GM12878 (cell line): ENCODE results near the gene CDH15. TPM values are rescaled to one million over a fixed set of nuclear protein-coding genes. Genes with fewer than 3 reads are reported as not detected.

ENCODE experiments used
- ATAC-seq: fragments of 200-7000 bp; cut with Tn5 transposase; 3 replicates; pipeline ENCODE4 v1.9.1; 2020; ENCODE audit warnings: mild to moderate bottlenecking, moderate library complexity
- BruUV-seq: library from RNA; stranded (reverse); fragments of 400-500 nt; replicated peaks from 2 replicates; lab custom pipeline; 2021; lab: Mats Ljungman, UMichigan
- CTCF ChIA-PET: fragments of 300-600 bp; sonication (Branson Sonifier 250); formaldehyde crosslinking; extraction: SDS; loops from one replicate; lab custom pipeline; 2021; ENCODE audit warnings: inconsistent platforms; lab: Yijun Ruan, JAX
- POLR2A ChIA-PET: fragments of 350-600 bp; formaldehyde crosslinking; extraction: SDS; loops from one replicate; lab custom pipeline; 2021; ENCODE audit warnings: inconsistent platforms; lab: Charles Lee
- RAD21 ChIA-PET: fragments of 300-600 bp; sonication (Branson Sonifier 250); formaldehyde crosslinking; loops from one replicate; lab custom pipeline; 2023; ENCODE audit warnings: antibody characterized with exemption; ENCODE audit not compliant: unreplicated experiment; lab: Charles Lee
- SMC1A ChIA-PET: fragments of 300-600 bp; sonication (Branson Sonifier 250); formaldehyde crosslinking; loops from one replicate; lab custom pipeline; 2023; ENCODE audit not compliant: unreplicated experiment, uncharacterized antibody; lab: Charles Lee
- DNase-seq: peaks from one replicate; pipeline ENCODE4 v3.0.0-alpha.2; 2011; ENCODE audit warnings: low read depth, low spot score
- FAIRE-seq: peaks from 3 replicates; lab custom pipeline; 2011; peaks lifted over from hg19 to GRCh38; lab: Jason Lieb, UNC
- H2AFZ ChIP-seq: 2 replicates; pipeline ENCODE4 v1.6.0; 2011; ENCODE audit warnings: low read depth, low read length, control low read depth; ENCODE audit not compliant: control insufficient read depth
- H3K27ac ChIP-seq: 2 replicates; pipeline ENCODE4 v1.5.1; 2011; ENCODE audit warnings: control low read depth; ENCODE audit not compliant: control insufficient read depth, insufficient read depth
- H3K27me3 ChIP-seq, 2 experiments: replicated peaks in 1 of 2; 2 replicates each; pipeline versions ENCODE4 v1.6.0 to v1.6.1; 2011; ENCODE audit warnings: low read length in 1 of 2; ENCODE audit not compliant: control insufficient read depth in 2 of 2, insufficient read depth in 2 of 2
- H3K36me3 ChIP-seq, 2 experiments: 2 replicates each; pipeline ENCODE4 v1.5.1; 2011; ENCODE audit warnings: low read length in 1 of 2; ENCODE audit not compliant: control insufficient read depth in 2 of 2, insufficient read depth in 2 of 2
- H3K4me1 ChIP-seq: 2 replicates; pipeline ENCODE4 v1.6.1; 2011; ENCODE audit warnings: mild to moderate bottlenecking, low read length, moderate library complexity, mixed read lengths; ENCODE audit not compliant: control insufficient read depth, insufficient read depth
- H3K4me2 ChIP-seq: 2 replicates; pipeline ENCODE4 v1.6.0; 2011; ENCODE audit warnings: control low read depth; ENCODE audit not compliant: control insufficient read depth, insufficient read depth
- H3K4me3 ChIP-seq: fragments of 200-600 bp; sonication (generic); 2 replicates; pipeline ENCODE4 v1.5.1; 2016
- H3K79me2 ChIP-seq: 2 replicates; pipeline ENCODE4 v1.6.0; 2011; ENCODE audit warnings: low read length; ENCODE audit not compliant: control insufficient read depth, insufficient read depth
- H3K9ac ChIP-seq: 2 replicates; pipeline ENCODE4 v1.8.0; 2011; ENCODE audit warnings: low read length, control low read depth, mixed read lengths; ENCODE audit not compliant: control insufficient read depth, insufficient read depth
- H3K9me3 ChIP-seq: replicated peaks from 3 replicates; pipeline ENCODE4 v1.5.1; 2011; ENCODE audit warnings: mild to moderate bottlenecking, low read length; ENCODE audit not compliant: control insufficient read depth, insufficient read depth
- H4K20me1 ChIP-seq: 2 replicates; pipeline ENCODE4 v1.6.0; 2011; ENCODE audit not compliant: control insufficient read depth, insufficient read depth
- CREB1 ChIP-seq: IDR thresholded peaks from 2 replicates; pipeline ENCODE4 v1.6.1; 2012; ENCODE audit warnings: low read depth, mild to moderate bottlenecking, inconsistent platforms
- RAD51 ChIP-seq: fragments of 450-650 bp; IDR thresholded peaks from 2 replicates; pipeline ENCODE4 v1.6.1; 2016; ENCODE audit warnings: moderate library complexity, mild to moderate bottlenecking, inconsistent platforms
- SREBF2 ChIP-seq: IDR thresholded peaks from 2 replicates; pipeline ENCODE4 v1.6.1; 2012; ENCODE audit warnings: mild to moderate bottlenecking, low read length
- ZNF207 ChIP-seq: fragments of 450-650 bp; IDR thresholded peaks from 2 replicates; pipeline ENCODE4 v1.6.1; 2014; ENCODE audit warnings: antibody characterized with exemption, mild to moderate bottlenecking, borderline replicate concordance
- ZNF384 ChIP-seq: IDR thresholded peaks from 2 replicates; pipeline ENCODE4 v1.6.1; 2012; ENCODE audit warnings: low read depth, mild to moderate bottlenecking, low read length, improper control_type of control experiment, borderline replicate concordance
- WGBS: methylation state at CpG from one replicate; pipeline ENCODE4 v1.1.6; 2016; ENCODE audit warnings: low lambda C conversion rate; ENCODE audit not compliant: insufficient replicate concordance, insufficient coverage; ENCODE audit errors: missing lambda C conversion rate; 5-methylcytosine and 5-hydroxymethylcytosine counted together
- in situ Hi-C: fragments of 300-500 bp; cut with MboI; formaldehyde crosslinking; loops from 9 replicates; pipeline ENCODE4 v1.14.3; 2018; ENCODE audit warnings: mixed read lengths
- intact Hi-C: fragments of 100-400 bp; cut with micrococcal nuclease; formaldehyde crosslinking; loops from one replicate; pipeline ENCODE4 v1.14.2; 2022; ENCODE audit not compliant: unreplicated experiment
- polyA plus RNA-seq, 11 experiments: library from polyadenylated mRNA; depleted of rRNA in 4 of 11; unstranded in 6 of 11; stranded (reverse) in 5 of 11; fragments of >200 nt; fragmentation: Nextera tagmentation in 4 of 11; fragmentation: Illumina TruSeq in 1 of 11; extraction: Ambion mirVana in 4 of 11; extraction: Trizol in 1 of 11; gene quantifications; 1 replicate in 1 of 11; 2 replicates in 10 of 11; pipeline versions ENCODE4 v1.2.1 to v1.2.3, GENCODE V29; 2011 to 2016; ENCODE audit warnings: inconsistent platforms in 2 of 11, missing spikeins in 2 of 11, low read depth in 1 of 11
- total RNA-seq, 4 experiments: library from RNA; depleted of rRNA in 3 of 4; stranded (reverse); fragments of >200 nt in 3 of 4; fragmentation: Illumina TruSeq in 1 of 4; extraction: Trizol in 1 of 4; gene quantifications; 2 replicates each; pipeline versions ENCODE4 v1.2.1 to v1.2.3, GENCODE V29; 2013 to 2021

CDH15 gene
- total and polyA plus RNA-seq, 10 of the 15 experiments (the other 5 are each of a cell fraction or from before 2014, with no cell fraction given), result 0.02 to 0.06 TPM; not detected in 8

DNA sequence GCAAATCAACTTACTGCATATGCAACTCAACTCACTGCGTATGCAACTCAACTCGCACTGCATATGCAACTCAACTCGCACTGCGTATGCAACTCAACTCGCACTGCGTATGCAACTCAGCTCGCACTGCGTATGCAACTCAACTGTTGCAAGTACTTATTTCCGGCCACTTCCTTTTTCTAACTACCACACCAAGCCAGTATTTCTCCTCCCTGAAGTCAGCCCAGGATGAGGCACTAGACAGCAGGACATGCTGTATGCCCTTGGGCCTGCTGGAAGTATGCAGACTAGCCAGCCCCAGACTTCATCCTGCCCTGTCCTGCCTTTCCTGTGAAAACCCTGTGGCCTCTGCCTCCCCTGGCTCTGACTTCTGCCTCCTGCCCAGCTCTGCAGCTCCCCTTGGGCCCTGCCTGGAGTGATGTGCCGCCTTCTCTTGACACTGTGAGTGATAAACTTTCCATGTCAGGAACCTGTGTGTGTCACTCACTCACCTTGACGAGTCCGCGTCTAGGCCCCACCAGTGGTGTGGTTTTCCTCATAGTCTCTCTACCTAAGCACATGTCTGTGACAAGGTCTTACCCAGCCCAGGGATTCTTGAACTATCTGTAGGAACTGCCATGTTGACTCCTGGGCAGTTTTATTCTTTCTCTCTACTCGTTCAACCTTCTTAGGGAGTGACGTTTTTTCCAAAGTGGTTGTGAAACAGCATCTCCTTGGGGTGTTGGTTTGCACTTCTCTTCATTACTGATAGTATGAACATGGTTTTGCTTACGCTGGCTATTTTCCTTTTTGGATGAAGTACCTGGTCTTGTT lies 62.3 kb downstream of the CDH15 start (continued):
- TF ChIP-seq ZNF207 (no peak), CREB1 (no peak), ZNF384 (no peak), RAD51 (no peak)

- H3K27me3 ChIP-seq, result no peaks in the 10 kb centered on the region
- 67% methylated on average over 3 of the region's 3 CpGs for WGBS
- peaks cover 7% of the 10 kb centered on the region for H3K79me2 ChIP-seq
- CTCF ChIA-PET, result no interaction called here
- FAIRE-seq (no peak), DNase-seq (no peak), ATAC-seq (no peak)
- H4K20me1 ChIP-seq, result no peaks in the 10 kb centered on the region
- H3K4me2 ChIP-seq, result no peak overlapping the region
- H3K36me3 ChIP-seq, result no peaks in the 10 kb centered on the region
- SMC1A ChIA-PET, result no interaction called here
- H3K4me3 ChIP-seq, result no peak overlapping the region
- BruUV-seq, result no TSS peak
- no peaks in the 10 kb centered on the region; the same call in 2 of the 3 replicates for H3K9me3 ChIP-seq
- POLR2A ChIA-PET, result no interaction called here
- no peak overlapping the region for H2AFZ ChIP-seq
- no peaks in the 10 kb centered on the region; the same call in 1 of the 2 replicates for H3K4me1 ChIP-seq
- intact Hi-C loops, result loop anchor here (5.0 kb wide), 1 partner anchor 270 kb away; the partner anchor contains the start of gene SPG7
- no peak for TF ChIP-seq SREBF2
- RAD21 ChIA-PET, result no interaction called here
- no peak overlapping the region for H3K27ac ChIP-seq
- in situ Hi-C loops, result no loop called here
- H3K9ac ChIP-seq, result no peak overlapping the region
Measured at GRCh38 chr16:89237733-89238132, 66.2 kb downstream of the CDH15 start.
